Measurements from ENCODE around the gene SOST. TPM values are rescaled to one million over a fixed set of nuclear protein-coding genes. Genes with fewer than 3 reads are reported as not detected.
A peak's percentile ranks its signal among the peaks of the same experiment; 100 is the strongest.

The SOST gene
- total RNA-seq, 1 experiment from 2014 or later, result 0.07 TPM

- TF ChIP-seq IRF1 (CRISPR knock-in tag; IDR thresholded peaks at IDR 0.05) (peak; percentile 89), SMAD3 (CRISPR knock-in tag; IDR thresholded peaks at IDR 0.05; ENCODE audit: borderline replicate concordance) (no peak), ARID4B (CRISPR knock-in tag; IDR thresholded peaks at IDR 0.05; ENCODE audit: borderline replicate concordance) (peak; percentile 97), NR1H2 (CRISPR knock-in tag; IDR thresholded peaks at IDR 0.05) (no peak), STAT6 (CRISPR knock-in tag; conservative IDR thresholded peaks at IDR 0.05; ENCODE audit: low read depth) (no peak), AFF4 (CRISPR knock-in tag; IDR thresholded peaks at IDR 0.05; ENCODE audit: borderline replicate concordance) (0 out of 2 replicates have a peak, but pooled peaks have one; percentile 26), NFYB (CRISPR knock-in tag; conservative IDR thresholded peaks at IDR 0.05; ENCODE audit: low read depth) (0 out of 2 replicates have a peak, but pooled peaks have one; percentile 26), GABPB1 (CRISPR knock-in tag; IDR thresholded peaks at IDR 0.05) (no peak), TEAD4 (CRISPR knock-in tag; IDR thresholded peaks at IDR 0.05) (peak; percentile 81; the same call in 1 of the 2 replicates), FOXP4 (CRISPR knock-in tag; IDR thresholded peaks at IDR 0.05) (peak; percentile 97), ZBTB43 (CRISPR knock-in tag; IDR thresholded peaks at IDR 0.05) (peak; percentile 94), ZNF121 (CRISPR knock-in tag; IDR thresholded peaks at IDR 0.05) (peak; percentile 97), ZBTB21 (CRISPR knock-in tag; IDR thresholded peaks at IDR 0.05; ENCODE audit: borderline replicate concordance) (0 out of 2 replicates have a peak, but pooled peaks have one; percentile 41), ATF1 (CRISPR knock-in tag; IDR thresholded peaks at IDR 0.05) (0 out of 2 replicates have a peak, but pooled peaks have one; percentile 44), ZNF423 (CRISPR knock-in tag; IDR thresholded peaks at IDR 0.05) (no peak), AR (CRISPR knock-in tag; IDR thresholded peaks at IDR 0.05) (no peak), TP53 (CRISPR knock-in tag; IDR thresholded peaks at IDR 0.05) (peak; percentile 83; the same call in 1 of the 2 replicates), ZMAT4 (CRISPR knock-in tag; IDR thresholded peaks at IDR 0.05) (no peak), JUN (CRISPR knock-in tag; IDR thresholded peaks at IDR 0.05) (peak; percentile 90; the same call in 1 of the 2 replicates)
Observed at GRCh38 chr17:43755389-43755875, 3.2 kb downstream of the SOST start (continued).

Measured in WTC11 (cell line).